Limb (tissue), 2 donors: ENCODE measurements around the gene SORCS2.

Experiments
- DNase-seq, 2 donors: peaks; one replicate each; pipeline ENCODE4 v3.0.0-alpha.2; 2016; ENCODE audit errors: extremely low spot score in 2 of 2

The SORCS2 gene

DNA sequence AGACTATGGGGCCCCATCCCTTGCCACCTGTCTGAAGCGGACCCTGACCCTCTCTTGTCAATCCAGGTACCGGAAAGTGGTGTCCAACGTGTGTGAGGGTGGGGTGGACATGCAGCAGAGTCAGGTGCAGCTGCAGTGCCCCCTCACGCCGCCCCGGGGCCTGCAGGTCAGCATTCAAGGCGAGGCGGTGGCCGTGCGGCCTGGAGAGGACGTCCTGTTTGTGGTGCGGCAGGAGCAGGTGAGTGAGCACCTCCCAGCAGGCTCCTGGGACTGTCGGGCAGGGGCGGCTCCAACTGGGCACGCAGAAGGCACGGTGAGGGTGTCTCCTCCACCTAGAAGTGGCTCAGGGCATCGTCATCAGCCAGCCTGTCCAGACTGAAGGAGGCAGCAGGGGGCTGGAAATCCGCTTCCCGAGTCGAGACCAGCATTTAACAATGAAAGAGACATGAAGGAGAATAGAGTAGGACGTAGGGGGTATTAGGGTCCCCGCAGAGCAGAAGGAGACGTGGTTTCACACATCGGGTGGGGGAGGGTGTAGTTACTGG, 525.7 kb downstream of the SORCS2 start:
- DNase-seq, result no peak

DNA sequence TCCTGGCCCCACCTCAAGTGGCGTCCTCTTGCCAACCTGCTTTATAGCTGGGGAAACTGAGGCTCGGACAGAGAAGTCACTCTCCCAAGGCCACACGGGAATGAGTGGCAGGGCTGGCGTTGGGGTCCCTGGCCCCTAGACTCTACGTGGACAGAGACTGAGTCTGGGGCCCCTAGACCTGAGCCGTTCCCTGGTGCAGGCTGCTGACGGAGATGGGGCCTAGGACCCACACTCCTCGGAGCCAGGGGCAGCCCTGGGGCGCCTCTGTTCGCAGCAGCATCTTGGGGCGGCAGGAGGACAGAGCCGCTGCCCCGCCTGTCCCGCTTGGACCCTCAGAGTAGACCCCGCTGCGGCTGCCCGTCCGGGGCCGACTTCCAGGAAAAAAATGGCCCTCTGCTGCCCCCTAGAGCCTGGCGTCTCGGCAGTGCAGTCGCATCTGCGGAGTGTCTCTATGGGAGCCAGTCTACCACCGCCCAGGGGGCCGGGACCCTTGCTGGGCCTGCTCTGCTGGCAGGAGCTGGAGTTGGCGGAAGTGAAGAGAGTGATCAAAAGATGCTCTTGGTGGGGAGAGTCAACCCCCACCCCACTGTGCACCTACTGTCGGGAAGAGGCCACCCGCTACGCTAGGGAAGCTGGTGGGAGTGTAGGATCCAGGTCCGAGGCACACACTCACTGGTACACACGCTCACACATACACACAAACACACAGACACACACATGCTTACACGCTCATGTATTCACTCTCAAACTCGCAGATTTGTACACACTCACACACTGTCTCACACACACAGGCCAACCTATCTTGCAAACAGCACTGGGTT, 527.2 kb downstream of the SORCS2 start:
- DNase-seq, result peak; percentile 56 to 92

DNA sequence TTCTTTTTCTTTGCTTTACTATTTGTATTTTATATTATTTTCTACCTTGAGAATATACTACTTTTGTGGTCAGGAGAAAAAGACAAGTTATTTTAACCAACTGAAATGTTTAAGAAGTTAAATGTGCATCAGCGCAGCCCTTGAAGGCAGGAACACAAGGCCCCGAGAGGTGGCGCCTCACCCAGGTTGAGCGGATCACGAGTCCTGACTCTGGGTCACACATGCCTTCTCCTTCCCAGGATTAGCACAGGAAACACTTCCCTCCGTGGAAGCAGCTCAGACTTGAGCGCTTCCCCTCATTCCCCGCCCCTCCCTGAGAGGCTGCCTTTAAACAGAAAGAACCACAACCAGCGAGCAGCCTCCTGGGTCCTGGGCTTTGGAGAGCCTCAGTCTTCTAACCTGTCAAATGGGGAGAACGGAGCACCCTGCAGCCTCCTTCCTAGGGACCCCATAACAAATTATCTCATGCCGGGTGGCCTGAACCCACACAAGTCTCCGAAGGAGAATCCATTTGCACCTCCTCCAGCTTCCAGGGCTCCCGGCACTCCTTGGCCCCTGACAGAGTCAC, 529.7 kb downstream of the SORCS2 start:
- no peak for DNase-seq

DNA sequence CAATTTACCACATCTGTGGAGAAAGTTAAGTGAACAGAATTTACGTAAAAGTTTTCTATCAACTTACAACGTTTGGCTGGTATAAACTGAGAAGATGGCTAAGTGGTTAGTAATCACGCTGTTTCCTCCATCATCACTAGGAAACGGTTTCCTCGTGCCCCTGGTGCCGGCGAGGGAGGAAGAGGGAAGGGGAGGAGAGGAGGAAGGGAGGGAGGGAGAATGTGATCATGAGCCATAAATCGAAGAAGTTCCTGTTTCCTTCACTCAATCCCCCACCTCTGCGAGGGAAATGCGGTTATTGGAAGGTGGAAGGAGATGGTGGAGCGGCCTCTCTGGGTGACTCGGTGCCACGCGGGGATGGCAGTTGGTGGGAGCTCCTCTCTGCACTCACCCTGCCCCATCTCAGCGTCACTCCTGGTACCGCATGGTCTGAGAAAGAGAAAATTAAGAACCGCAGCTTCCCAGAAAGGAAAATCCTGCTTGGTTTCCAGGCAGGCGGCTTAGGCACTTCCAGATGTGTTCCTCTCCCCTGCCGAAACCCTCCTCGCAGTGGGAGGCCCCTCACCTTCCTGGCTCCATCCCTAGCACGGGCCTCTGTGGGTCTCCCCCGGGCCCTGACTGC, 530.5 kb downstream of the SORCS2 start:
- peak in 1 of 2 donors; percentile 56 for DNase-seq

DNA sequence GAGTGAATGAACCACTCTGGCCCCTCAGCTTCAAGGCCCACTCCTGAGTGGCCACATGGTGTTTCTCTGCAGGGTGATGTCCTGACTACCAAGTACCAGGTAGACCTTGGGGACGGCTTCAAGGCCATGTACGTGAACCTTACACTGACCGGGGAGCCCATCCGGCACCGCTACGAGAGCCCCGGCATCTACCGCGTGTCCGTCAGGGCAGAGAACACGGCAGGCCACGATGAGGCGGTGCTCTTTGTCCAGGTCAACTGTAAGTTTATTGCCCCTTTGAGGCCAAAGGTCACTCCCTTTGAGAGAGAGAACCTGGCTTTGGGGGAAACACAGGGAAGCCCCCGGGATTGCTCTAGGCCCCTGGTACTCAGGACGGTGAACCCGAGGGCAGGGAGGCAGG, 531.3 kb downstream of the SORCS2 start:
- no peak for DNase-seq

DNA sequence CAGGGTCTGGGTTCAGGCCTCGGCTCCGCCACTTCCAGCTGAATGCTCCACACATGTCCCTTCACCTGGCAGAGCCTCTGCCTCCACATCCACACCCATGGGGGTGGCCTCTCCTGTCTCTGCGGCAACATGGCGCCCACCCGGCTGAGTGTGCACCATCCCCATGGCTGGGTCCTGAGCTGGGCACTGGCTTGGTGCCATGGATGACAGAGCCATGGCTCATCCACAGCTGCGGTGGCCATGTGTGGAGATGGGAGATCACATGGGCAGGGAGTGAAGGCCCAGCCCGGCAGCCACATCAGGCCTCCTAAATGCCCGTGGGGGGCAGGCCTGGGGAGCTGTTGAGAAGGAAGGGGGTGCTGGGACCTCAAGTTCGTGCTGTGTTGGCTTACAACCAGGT, 533.6 kb downstream of the SORCS2 start:
- DNase-seq, result no peak

DNA sequence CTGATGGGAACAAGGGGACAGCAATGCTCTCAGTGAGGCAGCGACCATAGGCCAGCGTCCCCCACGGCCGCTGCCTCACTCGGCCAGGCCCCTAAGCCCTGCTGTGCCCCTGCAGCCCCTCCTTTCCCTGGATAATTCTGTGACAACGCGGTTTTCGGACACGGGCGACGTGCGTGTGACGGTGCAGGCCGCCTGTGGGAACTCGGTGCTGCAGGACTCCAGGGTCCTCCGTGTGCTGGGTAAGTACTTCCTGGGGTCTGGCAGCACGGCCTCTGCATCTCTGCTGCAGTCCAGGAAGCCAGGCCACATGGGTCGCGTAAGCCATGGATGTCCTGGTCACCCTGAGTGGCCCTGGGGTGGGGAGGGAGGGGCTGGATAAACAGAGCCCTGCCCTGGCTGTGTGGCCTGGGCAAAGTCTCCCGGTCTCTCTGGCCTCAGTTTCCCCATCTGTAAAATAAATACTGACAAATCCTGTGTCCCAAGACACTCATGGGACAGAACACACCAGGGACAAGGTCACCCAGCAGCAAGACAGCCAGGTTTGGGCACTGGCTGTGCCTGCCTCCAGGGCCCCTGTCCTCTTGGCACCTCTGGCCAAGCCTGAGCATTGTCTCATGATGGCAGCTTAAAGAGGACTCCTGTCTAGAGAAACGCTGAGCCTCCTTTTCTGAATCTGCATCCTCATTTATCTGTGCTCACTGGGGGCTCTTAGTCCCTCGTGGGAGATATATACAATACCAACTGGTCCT, 534.5 kb downstream of the SORCS2 start:
- DNase-seq, result no peak

DNA sequence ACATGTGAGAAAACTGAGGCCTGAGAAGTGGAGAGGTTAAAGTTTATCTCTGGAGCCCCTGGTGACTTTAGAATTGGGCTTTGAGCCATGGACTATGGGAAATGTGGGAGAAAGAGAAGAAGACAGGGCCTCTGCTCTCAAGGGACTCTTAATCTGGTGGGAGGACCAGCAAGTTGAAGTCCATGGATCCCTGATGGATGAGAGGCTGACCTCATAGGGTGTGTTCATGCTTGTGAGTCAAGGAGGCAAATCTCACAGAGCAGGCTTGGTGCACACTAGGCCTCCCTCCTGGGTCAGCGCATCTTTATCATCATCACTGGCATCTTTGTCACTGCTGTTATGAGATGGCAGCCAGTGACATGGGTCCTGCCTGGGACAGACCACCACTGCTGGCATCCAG, 535.4 kb downstream of the SORCS2 start:
- no peak for DNase-seq

DNA sequence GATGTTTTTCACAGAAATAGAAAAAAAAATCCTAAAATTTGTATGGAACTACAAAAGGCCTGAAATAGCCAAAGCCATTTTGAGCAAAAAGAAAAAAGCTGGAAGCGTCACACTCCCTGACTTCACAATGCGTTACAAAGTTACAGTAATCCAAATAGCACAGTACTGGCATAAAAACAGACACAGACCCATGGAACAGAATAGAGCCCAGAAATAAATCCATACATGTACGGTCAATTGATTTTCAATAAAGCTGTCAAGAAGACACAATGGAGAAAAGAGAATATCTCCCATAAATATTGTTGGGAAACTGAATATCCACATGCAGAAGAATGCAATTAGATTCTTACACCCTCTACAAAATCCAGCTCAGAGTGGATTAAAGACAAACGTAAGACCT, 539.1 kb downstream of the SORCS2 start:
- DNase-seq, result no peak

DNA sequence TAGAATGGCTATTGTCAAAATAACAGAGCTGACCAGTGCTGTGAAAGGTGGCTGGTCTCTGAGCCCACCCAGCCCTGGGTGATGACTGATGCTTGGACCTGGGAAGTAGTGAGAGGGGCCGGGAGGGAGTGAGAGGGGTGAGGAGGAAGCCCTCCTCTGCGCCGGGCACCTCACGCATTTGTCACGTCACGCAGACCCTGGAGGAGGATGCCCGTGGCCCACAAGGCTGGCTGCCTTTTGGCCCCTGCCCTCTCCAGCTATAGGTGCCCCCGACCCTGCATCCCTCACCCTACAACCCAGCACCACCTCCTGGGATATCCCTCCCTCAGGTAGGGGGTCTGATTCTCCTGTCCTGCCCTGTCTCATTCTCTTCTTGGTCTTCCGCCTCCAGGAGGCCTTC, 539.9 kb downstream of the SORCS2 start:
- DNase-seq, result no peak

DNA sequence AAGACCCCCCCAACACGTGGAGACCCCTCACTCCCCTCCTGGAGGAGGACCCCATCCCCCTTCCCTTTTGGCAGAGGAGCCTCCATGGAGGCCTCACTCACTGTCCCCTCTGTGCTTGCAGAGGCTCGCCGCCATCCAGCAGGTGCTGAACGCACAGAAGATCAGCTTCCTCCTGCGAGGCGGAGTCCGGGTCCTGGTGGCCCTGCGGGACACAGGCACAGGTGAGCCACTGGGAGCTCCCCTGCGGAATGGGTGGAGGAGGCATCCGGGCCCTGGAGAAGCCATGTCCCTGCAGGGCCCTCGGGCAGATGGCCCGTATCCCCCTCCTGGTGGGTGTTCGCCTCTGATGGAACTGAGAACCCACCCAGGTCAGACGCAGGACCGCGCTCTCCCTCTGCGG, 540.9 kb downstream of the SORCS2 start:
- DNase-seq, result no peak

DNA sequence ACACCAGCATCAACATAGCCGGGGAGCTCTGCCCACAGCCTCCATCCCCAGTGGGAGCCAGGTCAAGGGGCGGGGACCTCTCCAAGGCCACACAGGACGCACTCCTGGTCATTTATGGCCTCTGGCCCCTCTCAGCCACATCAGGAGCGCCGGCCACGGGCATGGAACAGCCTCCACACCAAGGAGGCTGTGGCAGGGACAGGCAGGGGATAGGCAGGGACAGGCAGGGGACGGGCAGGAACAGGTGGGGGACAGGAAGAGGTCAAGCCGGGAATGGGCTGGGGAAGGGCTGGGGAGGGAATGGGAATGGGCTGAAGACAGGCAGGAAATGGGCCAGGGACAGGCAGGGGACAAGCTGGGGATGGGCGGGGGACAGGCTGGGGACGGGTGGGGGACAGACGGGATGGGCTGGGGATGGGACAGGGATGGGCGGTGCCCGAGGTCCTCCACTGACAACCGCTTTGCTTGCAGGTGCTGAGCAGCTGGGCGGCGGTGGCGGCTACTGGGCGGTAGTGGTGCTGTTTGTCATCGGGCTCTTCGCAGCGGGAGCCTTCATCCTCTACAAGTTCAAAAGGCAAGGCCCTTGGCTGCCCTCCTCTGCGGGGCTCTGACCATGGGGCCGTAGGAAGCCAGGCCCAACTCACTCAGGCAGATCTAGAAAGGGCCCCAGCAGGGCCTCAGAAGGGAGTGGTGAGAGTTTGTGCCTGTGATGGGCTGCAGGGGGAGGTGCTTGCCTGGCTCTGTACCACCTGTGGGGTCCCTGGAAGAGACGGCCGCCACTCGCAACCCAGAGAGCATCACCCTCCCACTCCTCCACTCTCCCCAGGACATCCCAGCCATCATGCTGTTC, 541.7 kb downstream of the SORCS2 start:
- DNase-seq, result no peak

DNA sequence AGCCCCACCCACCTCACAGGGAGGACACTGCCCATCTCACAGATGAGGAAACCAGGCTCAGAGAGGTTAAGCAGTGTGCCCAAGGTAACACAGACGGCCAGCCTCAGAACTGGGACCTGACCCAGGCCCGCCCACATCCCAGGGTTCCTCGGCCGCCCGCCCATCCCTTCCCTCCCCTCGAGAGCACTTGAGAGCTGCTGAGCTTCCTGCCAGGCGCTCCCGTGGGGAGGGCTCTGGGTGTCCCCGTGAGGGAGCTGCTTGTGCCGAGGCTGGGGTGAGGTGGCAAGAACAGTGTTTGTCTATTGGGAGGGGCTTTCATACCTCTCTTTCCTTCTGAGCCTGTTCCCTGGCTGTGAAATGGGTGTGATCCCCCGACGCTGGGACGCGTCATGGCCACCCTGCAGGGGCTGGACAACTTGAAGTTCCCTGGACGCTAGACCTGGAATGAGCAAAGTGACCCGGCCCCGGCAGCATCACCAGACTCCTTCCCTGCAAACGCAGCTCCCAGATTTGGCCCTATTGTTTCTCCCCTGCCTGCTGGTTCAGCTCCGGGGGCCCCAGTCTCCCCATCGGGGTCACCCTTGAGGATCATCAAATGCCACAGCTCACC, 542.4 kb downstream of the SORCS2 start:
- DNase-seq, result no peak

DNA sequence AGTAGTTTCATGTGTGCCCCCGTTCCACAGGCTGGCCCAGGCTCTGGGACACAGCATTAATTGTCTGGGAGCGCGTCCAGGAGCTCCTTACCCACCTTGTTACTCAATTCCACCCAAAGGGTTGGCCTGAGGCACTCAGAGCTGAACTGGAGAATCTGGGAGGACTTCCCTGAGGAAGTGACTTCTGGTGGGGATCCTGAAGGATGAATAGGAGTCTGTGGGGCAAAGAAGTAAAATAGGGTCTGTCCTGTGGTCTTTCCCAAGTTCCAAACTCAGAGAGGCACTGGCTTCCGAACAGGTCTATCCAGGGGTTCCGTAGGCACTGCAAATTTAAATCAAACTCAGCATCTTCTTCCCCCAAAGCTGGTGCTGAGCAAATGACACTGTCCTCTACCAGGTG, 543.1 kb downstream of the SORCS2 start:
- no peak for DNase-seq

DNA sequence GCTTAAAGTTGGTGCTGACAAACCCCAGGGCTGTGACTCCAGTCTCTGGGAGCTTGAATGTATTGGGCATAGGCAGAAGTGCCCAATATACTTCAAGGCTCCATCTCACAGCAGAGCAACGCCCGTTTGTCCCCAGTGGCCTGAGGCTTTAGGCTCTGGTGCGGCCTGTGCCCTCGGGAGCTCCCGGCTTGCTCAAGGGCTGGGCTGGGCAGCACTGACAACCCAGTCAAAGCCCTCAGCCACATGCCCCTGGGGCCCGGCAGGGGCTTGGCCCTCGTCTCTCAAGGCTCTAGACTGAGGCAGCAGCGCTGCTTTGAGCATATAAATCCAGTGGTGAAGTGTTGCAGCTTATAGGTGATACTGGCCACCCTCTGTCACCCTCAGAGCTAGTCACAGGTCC, 543.6 kb downstream of the SORCS2 start:
- DNase-seq, result no peak

DNA sequence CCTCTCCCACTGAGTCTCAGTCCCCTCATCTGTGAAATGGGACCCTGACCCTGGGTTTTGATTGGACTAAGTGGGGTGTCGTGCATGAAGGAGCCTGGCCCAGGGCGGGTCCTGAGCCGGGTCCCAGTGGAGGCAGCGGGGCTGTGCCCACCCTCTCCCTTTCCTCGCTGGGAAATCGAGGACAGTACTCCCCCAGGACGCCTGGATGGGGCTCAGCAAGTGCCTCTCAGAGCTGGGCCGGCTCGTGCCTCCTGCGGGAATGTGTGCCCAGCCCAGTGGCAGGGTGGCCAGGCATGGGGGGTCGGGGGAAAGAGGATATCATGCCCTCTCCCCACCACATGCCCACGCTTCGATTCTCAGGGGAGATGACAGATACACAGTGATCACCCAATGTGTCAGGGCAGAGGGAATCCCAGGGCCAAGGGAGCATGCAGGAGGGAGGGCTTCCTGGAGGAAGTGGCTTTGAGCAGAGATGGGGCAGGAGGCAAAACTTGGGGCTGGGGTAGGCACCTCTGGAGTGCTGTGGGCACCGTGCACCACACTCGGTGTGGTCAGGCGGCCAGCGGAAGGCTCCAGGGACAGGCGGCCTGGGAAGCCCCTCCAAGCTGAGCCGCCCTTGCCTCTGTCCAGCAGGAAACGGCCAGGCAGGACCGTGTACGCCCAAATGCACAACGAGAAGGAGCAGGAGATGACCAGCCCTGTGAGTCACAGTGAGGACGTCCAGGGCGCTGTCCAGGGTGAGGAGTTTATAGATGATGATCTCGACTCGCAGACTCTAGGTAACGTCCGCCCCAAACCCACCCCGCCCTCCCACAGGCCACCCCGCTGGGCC, 544.3 kb downstream of the SORCS2 start:
- DNase-seq, result no peak

DNA sequence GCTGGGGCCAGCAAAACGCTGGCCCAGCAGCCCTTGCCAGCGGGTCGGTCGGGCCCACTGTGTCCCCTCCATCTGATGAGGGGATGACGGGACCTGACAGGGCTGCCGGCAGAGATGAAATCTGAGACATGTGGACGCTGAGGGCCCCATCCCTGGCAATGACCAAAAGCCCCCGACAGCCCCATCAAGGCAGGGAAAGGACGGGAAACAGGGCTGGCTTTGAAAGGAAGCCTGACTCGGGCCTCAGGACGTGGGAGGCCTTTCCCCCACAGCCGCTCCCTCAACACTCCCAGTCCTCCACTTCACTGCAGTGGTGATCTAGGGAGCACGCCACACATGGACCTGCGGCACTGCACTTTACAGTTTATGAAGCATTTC, 544.9 kb downstream of the SORCS2 start:
- DNase-seq, result no peak

DNA sequence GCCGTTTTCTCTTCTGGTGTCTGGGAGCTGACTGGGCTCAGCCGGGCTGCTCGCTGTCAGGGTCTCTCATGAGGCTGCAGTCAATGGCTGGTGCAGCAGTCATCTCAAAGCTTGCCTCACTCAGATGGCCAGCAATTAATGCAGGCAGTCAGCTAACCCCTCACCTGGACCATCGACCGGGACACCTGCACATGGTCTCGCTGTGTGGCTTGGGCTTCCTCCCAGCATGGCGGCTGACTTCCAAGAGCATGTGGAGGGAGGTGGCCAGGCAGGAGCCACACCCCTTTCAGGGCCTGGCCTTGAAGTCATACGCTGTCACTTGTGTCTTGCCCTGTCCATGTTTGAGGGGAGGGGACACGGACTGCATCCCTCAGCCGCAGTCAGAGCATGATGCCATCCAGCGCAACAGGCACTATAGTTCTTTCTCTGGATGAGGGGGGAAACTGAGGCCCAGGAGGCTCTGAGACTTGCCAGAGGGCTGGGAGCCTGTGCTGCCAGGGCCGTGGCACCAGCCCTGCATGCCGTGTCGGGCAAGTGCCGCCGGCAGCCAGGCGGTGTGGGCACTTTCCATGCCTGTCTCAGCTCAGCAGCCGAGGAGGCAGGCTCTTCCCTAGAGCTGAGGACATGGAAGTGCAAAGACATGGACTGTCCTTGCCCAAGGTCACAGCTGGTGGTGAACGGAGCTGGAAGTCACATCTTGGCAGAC, 545.6 kb downstream of the SORCS2 start:
- no peak for DNase-seq

DNA sequence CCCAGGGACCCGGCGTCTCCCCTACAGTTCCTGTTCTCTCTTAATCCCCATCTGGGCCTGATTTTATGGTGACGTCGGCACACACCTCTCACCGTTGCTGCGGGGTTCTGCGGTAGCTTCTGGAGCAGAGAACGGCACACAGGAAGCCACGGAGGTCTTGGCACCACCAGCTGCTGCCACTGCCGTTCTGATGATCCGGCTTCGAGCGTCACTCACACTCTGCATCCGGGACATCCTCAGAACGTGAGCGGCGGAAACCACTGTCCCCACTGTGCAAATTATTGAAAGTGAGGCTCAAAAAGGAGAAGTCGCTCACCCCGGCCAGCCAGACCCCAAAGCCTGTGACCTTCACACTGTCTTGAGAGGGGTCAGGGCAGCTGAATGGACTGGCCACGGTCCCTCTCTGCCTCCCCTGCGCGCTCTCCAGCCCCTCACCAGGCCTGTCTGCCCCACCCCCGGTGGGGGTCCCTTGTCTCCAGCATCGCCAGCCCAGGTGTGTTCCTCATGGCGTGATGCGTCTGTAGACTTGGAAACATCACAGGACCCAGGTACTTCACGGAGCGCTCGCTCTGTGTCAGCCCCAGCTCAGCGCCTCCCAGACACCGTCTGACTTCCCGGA, 546.2 kb downstream of the SORCS2 start:
- DNase-seq, result no peak
